ENCODE results near the gene NIPSNAP3A. TPM values are rescaled to one million over a fixed set of nuclear protein-coding genes. Genes with fewer than 3 reads are reported as not detected.

Gene NIPSNAP3A
- total RNA-seq, 1 experiment from 2014 or later, result 17.4 TPM

- intact Hi-C loops (cut with micrococcal nuclease; ENCODE audit: unreplicated experiment), result no loop called here
- Histone ChIP-seq H3K27ac (ENCODE audit: low read length) (no peak overlapping the region), H3K4me1 (ENCODE audit: control insufficient read depth, insufficient read depth, low read length) (no peaks in the 10 kb centered on the region), H3K27me3 (ENCODE audit: control insufficient read depth, insufficient read depth, low read length) (no peaks in the 10 kb centered on the region), H3K9me3 (ENCODE audit: control insufficient read depth, insufficient read depth, low read depth, low read length) (no peaks in the 10 kb centered on the region), H3K4me3 (ENCODE audit: low read depth in 2 of 2, low read length in 2 of 2) (no peak overlapping the region), H3K36me3 (ENCODE audit: control insufficient read depth, insufficient read depth, low read length) (no peaks in the 10 kb centered on the region)
- ChIA-PET POLR2A (no interaction called here), CTCF (no interaction called here)
- ATAC-seq (no peak), DNase-seq (ENCODE audit: low read depth, low spot score) (no peak)
- BruUV-seq (replicated peaks), result no TSS peak
- in situ Hi-C loops (cut with HindIII; ENCODE audit: low pct_unique_long_range_greater_than_20kb, low sequenced_read_pairs), result no loop called here
- no peak for TF ChIP-seq TCF7L2 (IDR thresholded peaks at IDR 0.05; ENCODE audit: low read depth, low read length)
- no peak for TF ChIP-seq POLR2AphosphoS5 (IDR thresholded peaks at IDR 0.05; ENCODE audit: low read depth, low read length)
- TF ChIP-seq, protein P1, sequence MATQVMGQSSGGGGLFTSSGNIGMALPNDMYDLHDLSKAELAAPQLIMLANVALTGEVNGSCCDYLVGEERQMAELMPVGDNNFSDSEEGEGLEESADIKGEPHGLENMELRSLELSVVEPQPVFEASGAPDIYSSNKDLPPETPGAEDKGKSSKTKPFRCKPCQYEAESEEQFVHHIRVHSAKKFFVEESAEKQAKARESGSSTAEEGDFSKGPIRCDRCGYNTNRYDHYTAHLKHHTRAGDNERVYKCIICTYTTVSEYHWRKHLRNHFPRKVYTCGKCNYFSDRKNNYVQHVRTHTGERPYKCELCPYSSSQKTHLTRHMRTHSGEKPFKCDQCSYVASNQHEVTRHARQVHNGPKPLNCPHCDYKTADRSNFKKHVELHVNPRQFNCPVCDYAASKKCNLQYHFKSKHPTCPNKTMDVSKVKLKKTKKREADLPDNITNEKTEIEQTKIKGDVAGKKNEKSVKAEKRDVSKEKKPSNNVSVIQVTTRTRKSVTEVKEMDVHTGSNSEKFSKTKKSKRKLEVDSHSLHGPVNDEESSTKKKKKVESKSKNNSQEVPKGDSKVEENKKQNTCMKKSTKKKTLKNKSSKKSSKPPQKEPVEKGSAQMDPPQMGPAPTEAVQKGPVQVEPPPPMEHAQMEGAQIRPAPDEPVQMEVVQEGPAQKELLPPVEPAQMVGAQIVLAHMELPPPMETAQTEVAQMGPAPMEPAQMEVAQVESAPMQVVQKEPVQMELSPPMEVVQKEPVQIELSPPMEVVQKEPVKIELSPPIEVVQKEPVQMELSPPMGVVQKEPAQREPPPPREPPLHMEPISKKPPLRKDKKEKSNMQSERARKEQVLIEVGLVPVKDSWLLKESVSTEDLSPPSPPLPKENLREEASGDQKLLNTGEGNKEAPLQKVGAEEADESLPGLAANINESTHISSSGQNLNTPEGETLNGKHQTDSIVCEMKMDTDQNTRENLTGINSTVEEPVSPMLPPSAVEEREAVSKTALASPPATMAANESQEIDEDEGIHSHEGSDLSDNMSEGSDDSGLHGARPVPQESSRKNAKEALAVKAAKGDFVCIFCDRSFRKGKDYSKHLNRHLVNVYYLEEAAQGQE (IDR thresholded peaks at IDR 0.05; ENCODE audit: insufficient read depth in 1 of 2, low read depth in 2 of 2, low read length in 1 of 2), result no peak
- TF ChIP-seq, protein P2, sequence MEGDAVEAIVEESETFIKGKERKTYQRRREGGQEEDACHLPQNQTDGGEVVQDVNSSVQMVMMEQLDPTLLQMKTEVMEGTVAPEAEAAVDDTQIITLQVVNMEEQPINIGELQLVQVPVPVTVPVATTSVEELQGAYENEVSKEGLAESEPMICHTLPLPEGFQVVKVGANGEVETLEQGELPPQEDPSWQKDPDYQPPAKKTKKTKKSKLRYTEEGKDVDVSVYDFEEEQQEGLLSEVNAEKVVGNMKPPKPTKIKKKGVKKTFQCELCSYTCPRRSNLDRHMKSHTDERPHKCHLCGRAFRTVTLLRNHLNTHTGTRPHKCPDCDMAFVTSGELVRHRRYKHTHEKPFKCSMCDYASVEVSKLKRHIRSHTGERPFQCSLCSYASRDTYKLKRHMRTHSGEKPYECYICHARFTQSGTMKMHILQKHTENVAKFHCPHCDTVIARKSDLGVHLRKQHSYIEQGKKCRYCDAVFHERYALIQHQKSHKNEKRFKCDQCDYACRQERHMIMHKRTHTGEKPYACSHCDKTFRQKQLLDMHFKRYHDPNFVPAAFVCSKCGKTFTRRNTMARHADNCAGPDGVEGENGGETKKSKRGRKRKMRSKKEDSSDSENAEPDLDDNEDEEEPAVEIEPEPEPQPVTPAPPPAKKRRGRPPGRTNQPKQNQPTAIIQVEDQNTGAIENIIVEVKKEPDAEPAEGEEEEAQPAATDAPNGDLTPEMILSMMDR (IDR thresholded peaks at IDR 0.05), result no peak
- TF ChIP-seq SIN3A (IDR thresholded peaks at IDR 0.05; ENCODE audit: borderline replicate concordance, insufficient read depth, low read depth, low read length), result no peak
Measured at GRCh38 chr9:104765138-104765537, 17.7 kb downstream of the NIPSNAP3A start.

DNA sequence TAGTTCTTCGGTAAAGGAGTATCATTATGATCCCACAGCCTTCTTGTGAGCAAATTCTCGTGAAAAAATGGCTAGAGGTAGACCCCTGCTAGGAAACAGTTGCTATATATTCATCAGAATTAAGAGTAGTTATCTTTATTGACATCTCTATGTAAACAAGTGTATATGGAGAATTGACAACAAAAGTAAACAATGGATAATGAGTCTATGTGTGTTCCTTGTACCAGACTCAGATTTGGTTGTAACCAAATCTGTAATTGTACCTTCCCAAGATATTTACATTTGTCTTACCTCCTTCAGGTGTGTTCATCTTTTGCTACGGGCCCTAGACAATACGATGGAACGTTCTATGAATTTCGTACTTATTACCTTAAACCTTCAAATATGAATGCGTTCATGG lies 18.5 kb downstream of the NIPSNAP3A start:
- ATAC-seq (no peak), DNase-seq (ENCODE audit: low read depth, low spot score) (no peak)
- Histone ChIP-seq H3K4me1 (ENCODE audit: control insufficient read depth, insufficient read depth, low read length) (no peaks in the 10 kb centered on the region), H3K9me3 (ENCODE audit: control insufficient read depth, insufficient read depth, low read depth, low read length) (no peaks in the 10 kb centered on the region), H3K27ac (ENCODE audit: low read length) (no peak overlapping the region), H3K4me3 (ENCODE audit: low read depth in 2 of 2, low read length in 2 of 2) (no peak overlapping the region), H3K27me3 (ENCODE audit: control insufficient read depth, insufficient read depth, low read length) (no peaks in the 10 kb centered on the region), H3K36me3 (ENCODE audit: control insufficient read depth, insufficient read depth, low read length) (no peaks in the 10 kb centered on the region)
- TF ChIP-seq, protein P1 (IDR thresholded peaks at IDR 0.05; ENCODE audit: insufficient read depth in 1 of 2, low read depth in 2 of 2, low read length in 1 of 2), result no peak
- TF ChIP-seq, protein P2 (IDR thresholded peaks at IDR 0.05), result no peak
- intact Hi-C loops (cut with micrococcal nuclease; ENCODE audit: unreplicated experiment) (no loop called here), in situ Hi-C loops (cut with HindIII; ENCODE audit: low pct_unique_long_range_greater_than_20kb, low sequenced_read_pairs) (no loop called here)
- BruUV-seq (replicated peaks), result no TSS peak
- POLR2A ChIA-PET, result interaction anchor here (0.7 kb wide), 1 partner anchor 265 kb away, joined by 3 read pairs; no protein-coding TSS in a partner anchor
- CTCF ChIA-PET, result no interaction called here

Data from Panc1 (cell line).